Right lobe of liver (tissue), 6 donors: ENCODE measurements around the gene SMAD7. TPM values are rescaled to one million over a fixed set of nuclear protein-coding genes. Genes with fewer than 3 reads are reported as not detected.
A peak's percentile ranks its signal among the peaks of the same experiment; 100 is the strongest.
"Not testable (repeated sequence)": the region's sequence is repeated elsewhere in the genome, so short reads cannot be mapped to it uniquely, and the experiment has no call there.

Source experiments
- ATAC-seq, 4 donors: fragments of 200-7000 bp; cut with Tn5 transposase; one replicate each; pipeline ENCODE4 v1.9.1; 2020; ENCODE audit warnings: mild to moderate bottlenecking in 4 of 4, moderate library complexity in 4 of 4
- DNase-seq, 3 donors: peaks; one replicate each; pipeline ENCODE4 v3.0.0-alpha.2; 2020
- H3K27ac ChIP-seq, 3 donors: fragments of 200-600 bp; one replicate each; pipeline ENCODE4 v1.8.0; 2022
- H3K27me3 ChIP-seq, 2 donors: fragments of 200-600 bp; one replicate each; pipeline ENCODE4 v1.8.0; 2022
- H3K36me3 ChIP-seq, 4 donors: fragments of 200-600 bp; sonication (generic) in 1 of 4; one replicate each; pipeline versions ENCODE4 v1.5.1 to v1.8.0; 2017 to 2022; ENCODE audit warnings: control low read depth in 1 of 4
- H3K4me1 ChIP-seq, 4 donors: fragments of 200-600 bp; sonication (generic) in 1 of 4; one replicate each; pipeline versions ENCODE4 v1.5.1 to v1.8.0; 2017 to 2022; ENCODE audit warnings: control low read depth in 1 of 4
- H3K4me3 ChIP-seq, 3 donors: fragments of 200-600 bp; one replicate each; pipeline ENCODE4 v1.8.0; 2022
- H3K9me3 ChIP-seq, 4 donors: fragments of 200-600 bp; sonication (generic) in 1 of 4; one replicate each; pipeline versions ENCODE4 v1.5.1 to v1.8.0; 2017 to 2022; ENCODE audit warnings: control low read depth in 1 of 4
- POLR2A ChIP-seq: fragments of 450-650 bp; IDR thresholded peaks from one replicate; pipeline ENCODE4 v1.6.1; 2017; ENCODE audit warnings: antibody characterized with exemption, mild to moderate bottlenecking
- WGBS: methylation state at CpG from one replicate; pipeline ENCODE4 v1.1.6; 2018; ENCODE audit warnings: low coverage, low lambda C conversion rate; ENCODE audit not compliant: insufficient coverage; ENCODE audit errors: missing lambda C conversion rate; 5-methylcytosine and 5-hydroxymethylcytosine counted together
- intact Hi-C, 2 donors: fragments of 100-400 bp; cut with DNase I; formaldehyde crosslinking; loops; one replicate each; pipeline versions ENCODE4 v1.11.2 to v1.14.1; 2022
- total RNA-seq, 6 experiments: library from RNA; depleted of rRNA in 2 of 6; stranded (reverse); fragments of >200 nt in 2 of 6; fragmentation: NEBNext Ultra II Directional in 3 of 6; extraction: Animal tissue kit (Norgen Biotek cat#: 25700) in 3 of 6; gene quantifications; one replicate each; pipeline versions ENCODE4 v1.1.0 to v1.2.4, GENCODE V29; 2016 to 2023
- TF ChIP-seq, protein P1 (sequence below), 4 donors: fragments of 200-600 bp in 3 of 4; fragments of 450-650 bp in 1 of 4; IDR thresholded peaks; one replicate each; pipeline versions ENCODE4 v1.5.1 to v1.8.0; 2016 to 2022; ENCODE audit warnings: antibody characterized with exemption in 4 of 4, mild to moderate bottlenecking in 2 of 4
- donor health status: DM: no; HTN: yes; CAD: no.
- donor health status: DM: no; HTN: no; CAD: no.
- donor health status: DM: no; HTN: no; CAD: no.
- donor health status: DM: no; HTN: yes; CAD: no.
- donor health status: DM: no; HTN: yes; CAD: no.

SMAD7 gene
- total RNA-seq, 6 experiments from 2014 or later, result 8.2 to 13.5 (median 11.0) TPM

DNA sequence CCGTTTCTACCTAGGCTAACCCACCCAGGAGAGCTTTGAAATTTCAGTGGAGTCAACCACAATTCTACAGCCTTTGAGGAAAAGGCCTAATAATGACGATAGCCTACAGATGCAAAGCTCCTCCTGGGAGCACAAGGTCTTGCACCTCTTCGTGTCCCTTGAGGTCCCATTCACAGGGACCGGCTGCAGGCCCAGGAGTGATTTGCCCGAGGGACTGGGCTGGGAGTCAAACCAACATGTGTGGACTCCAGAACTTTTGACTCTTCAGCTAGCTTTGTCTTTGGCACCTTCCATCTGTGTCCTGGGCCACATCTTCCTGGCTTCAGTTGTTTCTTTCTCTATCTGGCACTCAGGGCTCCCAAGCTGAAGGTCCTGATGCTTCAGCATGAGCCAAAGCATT lies 76.5 kb downstream of the SMAD7 start:
- intact Hi-C loops, result loop anchor here in 1 of 2 donors (10.0 kb wide), 1 partner anchor 121 kb away; no protein-coding TSS in a partner anchor
- TF ChIP-seq, protein P1, sequence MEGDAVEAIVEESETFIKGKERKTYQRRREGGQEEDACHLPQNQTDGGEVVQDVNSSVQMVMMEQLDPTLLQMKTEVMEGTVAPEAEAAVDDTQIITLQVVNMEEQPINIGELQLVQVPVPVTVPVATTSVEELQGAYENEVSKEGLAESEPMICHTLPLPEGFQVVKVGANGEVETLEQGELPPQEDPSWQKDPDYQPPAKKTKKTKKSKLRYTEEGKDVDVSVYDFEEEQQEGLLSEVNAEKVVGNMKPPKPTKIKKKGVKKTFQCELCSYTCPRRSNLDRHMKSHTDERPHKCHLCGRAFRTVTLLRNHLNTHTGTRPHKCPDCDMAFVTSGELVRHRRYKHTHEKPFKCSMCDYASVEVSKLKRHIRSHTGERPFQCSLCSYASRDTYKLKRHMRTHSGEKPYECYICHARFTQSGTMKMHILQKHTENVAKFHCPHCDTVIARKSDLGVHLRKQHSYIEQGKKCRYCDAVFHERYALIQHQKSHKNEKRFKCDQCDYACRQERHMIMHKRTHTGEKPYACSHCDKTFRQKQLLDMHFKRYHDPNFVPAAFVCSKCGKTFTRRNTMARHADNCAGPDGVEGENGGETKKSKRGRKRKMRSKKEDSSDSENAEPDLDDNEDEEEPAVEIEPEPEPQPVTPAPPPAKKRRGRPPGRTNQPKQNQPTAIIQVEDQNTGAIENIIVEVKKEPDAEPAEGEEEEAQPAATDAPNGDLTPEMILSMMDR (IDR thresholded peaks at IDR 0.05), result no peak
- no peak for TF ChIP-seq POLR2A
- Histone ChIP-seq H3K27me3 (no peaks in the 10 kb centered on the region), H3K36me3 (no peaks in the 10 kb centered on the region), H3K27ac (no peak overlapping the region), H3K4me1 (no peaks in the 10 kb centered on the region), H3K4me3 (no peak overlapping the region), H3K9me3 (no peaks in the 10 kb centered on the region)
- ATAC-seq (no peak), DNase-seq (peak in 1 of 3 donors; percentile 19)
- WGBS, result 89% methylated on average over 5 of the region's 5 CpGs

DNA sequence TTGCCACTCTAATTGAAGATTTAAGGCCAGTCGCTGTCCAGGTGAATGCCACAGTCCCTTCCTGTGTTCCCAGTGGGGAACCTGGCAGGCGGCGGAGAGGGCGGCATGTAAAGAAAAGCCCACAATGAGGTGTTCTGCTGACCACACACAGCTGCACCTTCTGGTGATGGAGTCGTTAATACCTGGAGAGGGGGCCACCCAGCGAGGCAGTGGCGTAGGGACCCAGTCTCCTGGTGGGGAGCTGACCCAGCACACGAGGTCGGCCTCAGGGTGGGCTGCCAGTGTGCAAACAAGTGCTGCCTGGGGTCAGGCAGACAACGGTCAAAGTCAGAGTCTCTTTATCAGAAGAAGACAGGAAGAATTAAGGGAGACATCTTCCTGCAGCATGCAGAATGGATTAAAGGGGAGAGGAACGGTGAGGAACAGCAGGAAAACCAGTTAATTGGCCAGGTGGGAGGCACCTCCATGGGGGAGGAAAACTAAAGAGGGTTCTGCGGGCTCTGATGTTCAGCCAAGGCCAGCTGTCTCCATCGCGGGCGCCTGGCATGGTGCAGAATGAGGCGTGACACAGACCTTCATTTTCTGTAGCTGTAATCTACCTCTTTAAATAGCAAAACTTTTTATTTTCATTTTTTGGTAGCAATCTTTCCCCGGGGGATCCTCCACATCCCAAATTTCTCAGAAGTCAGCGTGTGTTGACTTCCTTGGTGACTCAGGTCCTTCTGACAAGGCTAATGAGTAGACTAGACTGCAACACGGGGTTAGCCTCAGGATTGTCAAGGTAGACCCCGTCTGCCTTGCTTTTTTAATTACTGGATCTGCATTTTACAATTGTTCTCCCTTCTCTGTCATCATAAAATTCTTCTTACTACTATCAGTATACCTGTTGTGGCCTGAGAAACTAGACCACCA lies 78.3 kb downstream of the SMAD7 start:
- no peak overlapping the region for H3K4me3 ChIP-seq
- H3K4me1 ChIP-seq, result no peaks in the 10 kb centered on the region
- WGBS, result 75% methylated on average over 12 of the region's 20 CpGs
- no peaks in the 10 kb centered on the region for H3K36me3 ChIP-seq
- intact Hi-C loops, result loop anchor here in 1 of 2 donors (10.0 kb wide), 1 partner anchor 122 kb away; no protein-coding TSS in a partner anchor
- H3K27me3 ChIP-seq, result no peaks in the 10 kb centered on the region
- H3K9me3 ChIP-seq, result no peaks in the 10 kb centered on the region
- H3K27ac ChIP-seq, result no peak overlapping the region
- ATAC-seq (no peak), DNase-seq (no peak)
- TF ChIP-seq POLR2A, result no peak
- TF ChIP-seq, protein P1 (IDR thresholded peaks at IDR 0.05), result no peak

DNA sequence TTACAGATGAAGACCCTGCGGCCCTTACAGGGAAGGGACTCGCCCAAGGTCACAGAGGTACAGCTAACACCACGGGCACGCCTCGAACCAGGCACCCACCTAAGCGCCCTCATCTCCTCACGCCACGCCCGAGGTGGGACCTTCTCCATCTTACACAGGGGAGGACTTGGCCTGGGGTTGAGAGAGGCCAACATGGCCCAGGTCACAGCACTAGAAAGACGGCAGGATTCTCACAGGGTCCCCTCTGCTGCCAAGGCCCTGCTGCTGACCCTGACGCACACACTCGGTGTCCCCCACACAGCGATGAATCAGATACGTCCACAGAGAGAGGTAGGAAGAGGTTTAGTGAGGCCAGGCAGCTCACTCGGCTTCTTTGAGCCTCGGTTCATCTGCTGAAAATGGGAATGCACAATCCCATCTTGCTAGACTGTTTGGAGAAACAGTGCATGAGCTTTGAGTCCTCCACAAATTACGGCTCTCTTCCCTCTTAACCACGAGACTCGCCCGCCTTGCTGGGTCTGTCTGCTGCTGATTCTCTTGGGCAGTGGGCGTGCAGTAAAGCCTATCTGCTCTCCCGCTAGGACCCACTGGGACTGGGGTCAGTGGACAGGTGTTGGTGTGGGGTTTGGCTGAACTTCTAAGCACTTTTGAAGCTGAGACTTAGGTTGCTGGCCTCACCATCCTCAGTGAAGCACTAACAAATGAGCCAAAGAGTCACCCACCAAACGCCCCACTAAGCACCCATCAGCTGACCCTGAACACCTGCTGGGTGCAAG lies 79.2 kb downstream of the SMAD7 start:
- no peak overlapping the region for H3K4me3 ChIP-seq
- ATAC-seq (no peak), DNase-seq (no peak)
- no peaks in the 10 kb centered on the region for H3K27me3 ChIP-seq
- TF ChIP-seq POLR2A, result no peak
- TF ChIP-seq, protein P1 (IDR thresholded peaks at IDR 0.05), result no peak
- H3K27ac ChIP-seq, result no peak overlapping the region
- H3K9me3 ChIP-seq, result no peaks in the 10 kb centered on the region
- H3K4me1 ChIP-seq, result no peaks in the 10 kb centered on the region
- no peaks in the 10 kb centered on the region for H3K36me3 ChIP-seq
- WGBS, result 79% methylated on average over 6 of the region's 23 CpGs
- intact Hi-C loops, result loop anchor here in 1 of 2 donors (10.0 kb wide), 1 partner anchor 123 kb away; no protein-coding TSS in a partner anchor

DNA sequence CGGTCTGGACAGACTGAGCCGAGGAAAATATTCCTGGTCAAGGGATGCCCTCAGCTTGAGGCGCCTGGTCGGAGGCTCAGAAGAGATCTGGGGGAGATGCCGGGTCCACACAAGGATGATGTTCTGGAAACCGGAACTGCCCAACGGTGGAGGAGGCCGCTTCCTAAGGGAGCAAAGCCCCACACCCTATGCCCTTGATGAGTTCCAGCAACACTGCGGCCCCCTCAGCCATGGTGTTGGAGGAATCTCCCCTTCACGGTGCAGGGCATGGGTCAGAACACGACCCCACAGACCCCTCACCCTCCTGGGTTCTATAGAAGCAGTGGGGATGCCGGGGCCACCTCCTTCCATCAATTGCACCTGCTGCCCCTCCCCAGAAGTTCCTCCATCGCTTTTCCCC lies 79.8 kb downstream of the SMAD7 start:
- H3K9me3 ChIP-seq, H3K4me1 ChIP-seq, H3K27ac ChIP-seq, H3K36me3 ChIP-seq, ATAC-seq, H3K27me3 ChIP-seq, H3K4me3 ChIP-seq: not testable (repeated sequence)
- DNase-seq, result peak in 1 of 3 donors; percentile 35
- intact Hi-C loops, result loop anchor here in 1 of 2 donors (10.0 kb wide), 1 partner anchor 124 kb away; no protein-coding TSS in a partner anchor
- 94% methylated on average over 3 of the region's 13 CpGs for WGBS
